H1 (cell line): ENCODE results near the gene FAS. TPM values are rescaled to one million over a fixed set of nuclear protein-coding genes. Genes with fewer than 3 reads are reported as not detected.

Experiments
- CTCF ChIA-PET: fragments of 300-600 bp; sonication (Branson Sonifier 250); formaldehyde crosslinking; loops from one replicate; lab custom pipeline; 2021; ENCODE audit not compliant: partially characterized antibody; lab: Charles Lee
- POLR2A ChIA-PET: fragments of 300-600 bp; sonication (Branson Sonifier 250); formaldehyde crosslinking; loops from one replicate; lab custom pipeline; 2021; ENCODE audit warnings: inconsistent platforms; ENCODE audit not compliant: partially characterized antibody; lab: Charles Lee
- DNase-seq, 2 experiments: peaks; one replicate each; pipeline versions ENCODE4 v3.0.0 to v3.0.0-alpha.2; 2010 to 2022; ENCODE audit warnings: low spot score in 2 of 2, low read depth in 1 of 2, mixed read lengths in 1 of 2
- FAIRE-seq: peaks from 2 replicates; lab custom pipeline; 2011; peaks lifted over from hg19 to GRCh38; lab: Jason Lieb, UNC
- H2AFZ ChIP-seq: 2 replicates; pipeline ENCODE4 v1.8.1; 2012; ENCODE audit warnings: low read length, inconsistent platforms
- H2AK5ac ChIP-seq: 2 replicates; pipeline ENCODE4 v1.6.1; 2013; ENCODE audit warnings: low read depth, low read length
- H2BK120ac ChIP-seq: replicated peaks from 2 replicates; pipeline ENCODE3; 2013; ENCODE audit warnings: low read depth, low read length, inconsistent platforms
- H2BK12ac ChIP-seq: 2 replicates; pipeline ENCODE4 v1.6.1; 2013; ENCODE audit warnings: low read depth, low read length
- H2BK15ac ChIP-seq: 2 replicates; pipeline ENCODE4 v1.6.1; 2013; ENCODE audit warnings: low read length
- H2BK20ac ChIP-seq: 2 replicates; pipeline ENCODE4 v1.6.1; 2013; ENCODE audit warnings: low read length
- H2BK5ac ChIP-seq: 2 replicates; pipeline ENCODE4 v1.6.1; 2013; ENCODE audit warnings: low read depth, low read length
- H3K14ac ChIP-seq: 2 replicates; pipeline ENCODE4 v1.6.1; 2013; ENCODE audit warnings: inconsistent platforms; ENCODE audit not compliant: insufficient read length
- H3K18ac ChIP-seq: 2 replicates; pipeline ENCODE4 v1.6.1; 2013; ENCODE audit warnings: low read length; ENCODE audit errors: extremely low read depth
- H3K23ac ChIP-seq: 2 replicates; pipeline ENCODE4 v1.6.1; 2013; ENCODE audit warnings: inconsistent platforms; ENCODE audit not compliant: insufficient read length
- H3K23me2 ChIP-seq: 2 replicates; pipeline ENCODE4 v1.6.1; 2013; ENCODE audit warnings: low read depth, low read length
- H3K27ac ChIP-seq: 2 replicates; pipeline ENCODE4 v1.6.1; 2011; ENCODE audit warnings: low read depth, low read length, inconsistent platforms
- H3K27me3 ChIP-seq, 4 experiments: replicated peaks in 1 of 4; 1 replicate in 1 of 4; 2 replicates in 3 of 4; pipeline versions ENCODE4 v1.6.1 to v1.8.1; 2011 to 2013; ENCODE audit warnings: low read length in 3 of 4, mild to moderate bottlenecking in 3 of 4, inconsistent platforms in 2 of 4, mixed read lengths in 2 of 4, moderate library complexity in 1 of 4; ENCODE audit not compliant: control insufficient read depth in 3 of 4, insufficient read depth in 3 of 4; ENCODE audit errors: extremely low read depth in 1 of 4
- H3K36me3 ChIP-seq, 4 experiments: 2 replicates each; pipeline versions ENCODE4 v1.6.1 to v1.8.1; 2011 to 2013; ENCODE audit warnings: mild to moderate bottlenecking in 4 of 4, low read length in 3 of 4, moderate library complexity in 2 of 4, control low read depth in 1 of 4, inconsistent platforms in 1 of 4; ENCODE audit not compliant: insufficient read depth in 4 of 4, control insufficient read depth in 2 of 4
- H3K4ac ChIP-seq: replicated peaks from 2 replicates; pipeline ENCODE3; 2013; ENCODE audit warnings: low read length, low read depth, mixed read lengths, inconsistent platforms; ENCODE audit not compliant: insufficient read length
- H3K4me1 ChIP-seq, 4 experiments: replicated peaks in 1 of 4; 1 replicate in 1 of 4; 2 replicates in 3 of 4; pipeline versions ENCODE4 v1.6.1 to v1.8.1; 2011 to 2013; ENCODE audit warnings: low read length in 3 of 4, inconsistent platforms in 2 of 4, mixed read lengths in 1 of 4; ENCODE audit not compliant: insufficient read depth in 4 of 4, control insufficient read depth in 3 of 4
- H3K4me2 ChIP-seq, 2 experiments: 2 replicates each; pipeline versions ENCODE4 v1.6.1 to v1.8.1; 2011 to 2013; ENCODE audit warnings: low read depth in 2 of 2, low read length in 2 of 2, control low read depth in 1 of 2, inconsistent platforms in 1 of 2, mild to moderate bottlenecking in 1 of 2; ENCODE audit not compliant: insufficient read depth in 1 of 2
- H3K4me3 ChIP-seq, 4 experiments: fragments of 200-600, 300-600 bp in 1 of 4; sonication (generic), shearing (Covaris generic), sonication (Bioruptor Twin) in 1 of 4; 2 replicates each; pipeline versions ENCODE4 v1.5.1 to v1.8.1; 2011 to 2016; ENCODE audit warnings: low read length in 4 of 4, low read depth in 3 of 4, control low read depth in 2 of 4, inconsistent platforms in 2 of 4, mild to moderate bottlenecking in 2 of 4, mixed read lengths in 1 of 4, moderate library complexity in 1 of 4; ENCODE audit not compliant: insufficient read depth in 2 of 4; ENCODE audit errors: extremely low read depth in 1 of 4
- H3K56ac ChIP-seq: replicated peaks from 2 replicates; pipeline ENCODE3; 2013; ENCODE audit warnings: low read depth, mild to moderate bottlenecking, mixed read lengths, low read length, inconsistent platforms; ENCODE audit not compliant: insufficient read length
- H3K79me1 ChIP-seq: 2 replicates; pipeline ENCODE4 v1.6.1; 2013; ENCODE audit warnings: low read depth, low read length, control low read depth
- H3K79me2 ChIP-seq, 2 experiments: 2 replicates each; pipeline versions ENCODE4 v1.6.1 to v1.8.1; 2012 to 2013; ENCODE audit warnings: low read length in 2 of 2, mild to moderate bottlenecking in 2 of 2, inconsistent platforms in 1 of 2; ENCODE audit not compliant: insufficient read depth in 2 of 2, control insufficient read depth in 1 of 2
- H3K9ac ChIP-seq, 4 experiments: replicated peaks in 1 of 4; 1 replicate in 1 of 4; 2 replicates in 3 of 4; pipeline versions ENCODE4 v1.6.1 to v1.8.1; 2011 to 2013; ENCODE audit warnings: low read depth in 3 of 4, low read length in 3 of 4, control low read depth in 2 of 4, mild to moderate bottlenecking in 2 of 4, moderate library complexity in 2 of 4, inconsistent platforms in 1 of 4; ENCODE audit errors: extremely low read depth in 1 of 4
- H3K9me3 ChIP-seq, 2 experiments: 2 replicates each; pipeline versions ENCODE4 v1.6.1 to v1.8.1; 2012 to 2013; ENCODE audit warnings: mild to moderate bottlenecking in 2 of 2, moderate library complexity in 2 of 2, control low read depth in 1 of 2, inconsistent platforms in 1 of 2, low read depth in 1 of 2, low read length in 1 of 2, mixed read lengths in 1 of 2; ENCODE audit not compliant: insufficient read depth in 2 of 2
- H4K20me1 ChIP-seq, 2 experiments: replicated peaks in 1 of 2; 2 replicates each; pipeline versions ENCODE3 to v1.8.1; 2011 to 2013; ENCODE audit warnings: inconsistent platforms in 2 of 2, low read length in 2 of 2, mild to moderate bottlenecking in 1 of 2; ENCODE audit not compliant: insufficient read depth in 2 of 2, control insufficient read depth in 1 of 2
- H4K5ac ChIP-seq: 2 replicates; pipeline ENCODE4 v1.6.1; 2013; ENCODE audit warnings: low read length, low read depth, mixed read lengths, inconsistent platforms; ENCODE audit not compliant: insufficient read length
- H4K8ac ChIP-seq: 2 replicates; pipeline ENCODE4 v1.8.0; 2013; ENCODE audit warnings: mild to moderate bottlenecking, moderate library complexity, low read length, inconsistent platforms; ENCODE audit not compliant: insufficient read depth; ENCODE audit errors: extremely low read depth
- H4K91ac ChIP-seq: replicated peaks from 2 replicates; pipeline ENCODE3; 2013; ENCODE audit warnings: low read length, mixed read lengths, inconsistent platforms; ENCODE audit not compliant: insufficient read length
- CHD1 ChIP-seq: IDR thresholded peaks from 2 replicates; pipeline ENCODE4 v1.6.1; 2012; ENCODE audit warnings: low read depth, low read length, improper control_type of control experiment
- GTF2F1 ChIP-seq: IDR thresholded peaks from 2 replicates; pipeline ENCODE4 v1.6.1; 2012; ENCODE audit warnings: low read depth, low read length, improper control_type of control experiment, borderline replicate concordance
- RFX5 ChIP-seq: IDR thresholded peaks from 2 replicates; pipeline ENCODE4 v1.6.1; 2011; ENCODE audit warnings: low read depth, low read length, improper control_type of control experiment, borderline replicate concordance
- SP1 ChIP-seq: IDR thresholded peaks from 2 replicates; pipeline ENCODE4 v1.6.1; 2011; ENCODE audit warnings: low read depth, low read length
- WGBS, 2 experiments: shearing (Covaris generic) in 1 of 2; methylation state at CpG; one replicate each; pipeline versions ENCODE4 v1.1.6 to v1.1.7; 2013 to 2015; ENCODE audit warnings: low lambda C conversion rate in 2 of 2, mixed read lengths in 2 of 2, inconsistent platforms in 1 of 2, low coverage in 1 of 2, missing lambda C conversion rate in 1 of 2; ENCODE audit not compliant: insufficient replicate concordance in 2 of 2, insufficient coverage in 1 of 2, insufficient read length in 1 of 2; ENCODE audit errors: extremely low coverage in 1 of 2, missing lambda C conversion rate in 1 of 2; 5-methylcytosine and 5-hydroxymethylcytosine counted together
- polyA plus RNA-seq, 7 experiments: library from polyadenylated mRNA; depleted of rRNA in 3 of 7; stranded (reverse) in 5 of 7; unstranded in 2 of 7; fragments of >200 nt in 5 of 7; fragments of 200-250 nt in 2 of 7; gene quantifications; 1 replicate in 5 of 7; 2 replicates in 1 of 7; 4 replicates in 1 of 7; pipeline versions ENCODE4 v1.2.1 to v1.2.3, GENCODE V29; 2011 to 2013; ENCODE audit warnings: missing spikeins in 2 of 7, mixed read lengths in 2 of 7
- total RNA-seq: library from RNA; stranded (reverse); fragmentation: NEBNext Ultra II Directional; extraction: Animal tissue kit (Norgen Biotek cat#: 25700); gene quantifications from 2 replicates; pipeline ENCODE4 v1.2.1, GENCODE V29; 2021

FAS gene
- total and polyA plus RNA-seq, 2 of the 8 experiments (the other 6 are each of a cell fraction or from before 2014, with no cell fraction given) = 4.0 to 6.7 TPM

GRCh38 chr10:88946965-88947590 lies 43.5 kb upstream of the FAS start:
- H3K36me3 ChIP-seq = no peaks in the 10 kb centered on the region
- peaks cover 0 to 7% (median 0%) of the 10 kb centered on the region in 4 experiments; a peak in 1 of 7 replicates for H3K4me1 ChIP-seq
- H4K20me1 ChIP-seq = no peaks in the 10 kb centered on the region
- no peak overlapping the region for H4K91ac ChIP-seq
- H2BK20ac ChIP-seq = no peak overlapping the region
- H2BK5ac ChIP-seq = no peak overlapping the region
- H3K79me1 ChIP-seq = no peaks in the 10 kb centered on the region
- H2BK120ac ChIP-seq = no peak overlapping the region
- H4K5ac ChIP-seq = no peak overlapping the region
- no peak overlapping the region for H2BK12ac ChIP-seq
- H3K4me3 ChIP-seq = no peak overlapping the region
- H3K4ac ChIP-seq = no peak overlapping the region
- H3K23ac ChIP-seq = no peak overlapping the region
- H2BK15ac ChIP-seq = no peak overlapping the region
- H3K18ac ChIP-seq = no peak overlapping the region
- H3K9ac ChIP-seq = no peak overlapping the region
- no peak overlapping the region for H2AFZ ChIP-seq
- DNase-seq (no peak), FAIRE-seq (no peak)
- no peaks in the 10 kb centered on the region for H3K9me3 ChIP-seq
- H3K4me2 ChIP-seq = no peak overlapping the region
- POLR2A ChIA-PET = no interaction called here
- H3K23me2 ChIP-seq = no peaks in the 10 kb centered on the region
- H3K27ac ChIP-seq = no peak overlapping the region
- no peaks in the 10 kb centered on the region for H3K27me3 ChIP-seq
- TF ChIP-seq SP1 = no peak
- no peak for TF ChIP-seq CHD1
- no peak for TF ChIP-seq GTF2F1
- no peak for TF ChIP-seq RFX5
- TF ChIP-seq, all 59 proteins: peak for 0
- Histone ChIP-seq H3K56ac (no peak overlapping the region), H2AK5ac (no peak overlapping the region), H4K8ac (no peak overlapping the region), H3K79me2 (no peaks in the 10 kb centered on the region), H3K14ac (no peak overlapping the region)
- 89% methylated on average over 4 of the region's 6 CpGs; no CpG with 5 or more reads in 1 of the 2 experiments for WGBS, 2 experiments
- CTCF ChIA-PET = interaction anchor here (0.9 to 2.7 kb wide), 4 partner anchors 43 to 270 kb away, joined by 3 to 8 read pairs (median 4); partner anchors contain the start of gene FAS
